NCI-H226 (cell line): ENCODE measurements around the gene EPB41L2.

ENCODE experiments used
- DNase-seq: peaks from one replicate; pipeline ENCODE4 v3.0.0-alpha.2; 2015

EPB41L2 gene

DNA sequence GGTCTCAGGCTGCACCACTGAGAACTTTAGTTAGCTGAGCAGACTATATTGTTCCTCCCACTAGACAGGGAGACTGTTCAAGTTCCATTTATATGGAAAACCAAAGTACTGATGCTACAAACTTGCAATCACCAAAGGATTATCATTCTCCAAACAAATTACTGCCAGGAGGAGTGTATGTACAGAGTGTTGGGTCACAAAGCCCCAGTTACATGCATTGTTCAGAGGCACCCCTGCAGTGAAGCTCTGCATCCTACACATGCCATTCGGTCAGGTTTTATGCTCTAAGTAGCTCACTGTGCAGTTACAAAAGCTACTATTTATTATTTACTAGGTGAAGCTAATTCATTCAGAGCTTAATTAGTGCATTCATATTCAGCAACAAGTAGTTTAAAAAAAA lies 160.0 kb downstream of the EPB41L2 start:
- DNase-seq, result no peak

DNA sequence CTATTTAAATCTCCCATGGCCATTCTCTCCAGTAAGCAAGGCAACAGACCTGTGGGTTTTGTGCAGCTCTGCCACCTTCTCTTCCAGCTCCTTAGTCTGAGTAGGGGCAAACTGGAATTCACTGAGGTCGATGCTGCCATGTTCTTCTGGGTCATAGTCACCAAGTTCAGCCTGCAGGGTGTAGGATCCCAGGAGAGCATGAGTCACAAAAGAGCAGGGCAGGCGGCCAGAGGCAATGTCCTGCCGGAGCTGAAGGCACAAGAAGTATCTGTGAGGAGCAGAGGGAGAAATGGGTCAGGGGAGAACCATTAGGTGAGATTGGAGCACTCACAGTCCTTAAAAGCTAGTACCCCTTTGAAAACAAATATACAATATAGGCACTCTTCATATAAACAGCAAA lies 162.1 kb downstream of the EPB41L2 start:
- peak; percentile 2 for DNase-seq

DNA sequence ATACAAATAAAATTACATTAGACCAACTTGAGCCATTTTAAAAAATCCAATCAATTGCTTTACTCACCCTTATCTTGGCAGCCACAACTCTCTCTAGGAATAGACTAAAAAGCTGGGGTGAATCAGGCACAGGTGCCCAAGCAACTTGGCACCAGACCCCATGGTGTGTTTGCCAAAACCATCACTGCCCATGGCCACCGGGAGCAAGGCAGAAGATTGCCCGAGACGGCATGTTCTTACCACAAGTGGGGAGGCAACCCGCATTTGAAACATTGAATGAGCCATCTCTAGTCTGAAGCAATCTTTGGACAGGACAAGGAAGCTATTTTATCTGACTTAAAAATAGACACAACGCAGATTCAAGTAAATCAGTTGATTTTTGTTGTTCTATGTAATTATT lies 166.8 kb downstream of the EPB41L2 start:
- DNase-seq, result no peak

DNA sequence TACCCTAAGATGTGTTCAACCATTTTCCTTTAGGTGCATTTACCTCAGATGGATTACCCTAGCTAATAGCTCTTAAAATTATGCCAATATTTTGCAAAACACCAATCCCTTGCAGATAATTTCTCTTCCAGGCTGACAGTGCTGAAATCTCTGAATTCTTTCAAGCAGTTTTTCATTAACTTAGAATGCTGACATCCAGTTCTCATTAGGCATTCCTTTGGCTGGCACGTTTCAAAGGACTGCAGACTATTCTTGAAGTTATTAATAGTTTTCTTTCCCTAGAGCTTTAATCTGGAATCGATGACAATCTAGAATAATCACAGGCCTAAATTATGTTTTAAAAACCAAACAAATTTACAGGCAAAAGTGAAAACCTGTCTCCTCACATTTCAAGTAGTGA lies 167.5 kb downstream of the EPB41L2 start:
- DNase-seq, result no peak

DNA sequence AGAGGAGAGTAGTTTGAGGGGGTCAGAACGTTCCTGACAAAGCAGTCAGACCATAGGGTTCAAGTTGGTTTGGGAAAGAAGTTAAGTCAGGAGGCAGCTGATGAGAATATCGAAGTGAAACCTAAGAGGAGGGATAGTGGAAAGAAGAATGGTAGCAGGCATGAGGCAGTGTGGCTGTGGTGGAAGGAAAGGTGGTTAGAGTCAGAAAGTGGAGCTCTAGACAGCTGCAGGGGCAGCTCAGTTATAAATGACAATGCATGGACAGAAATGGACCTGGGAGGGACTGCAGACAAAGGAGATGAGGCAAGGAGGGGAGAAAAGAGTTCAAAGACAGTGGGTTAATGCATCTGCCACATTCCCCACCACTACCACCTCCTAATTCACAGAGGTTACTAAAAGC lies 169.3 kb downstream of the EPB41L2 start:
- DNase-seq, result no peak

DNA sequence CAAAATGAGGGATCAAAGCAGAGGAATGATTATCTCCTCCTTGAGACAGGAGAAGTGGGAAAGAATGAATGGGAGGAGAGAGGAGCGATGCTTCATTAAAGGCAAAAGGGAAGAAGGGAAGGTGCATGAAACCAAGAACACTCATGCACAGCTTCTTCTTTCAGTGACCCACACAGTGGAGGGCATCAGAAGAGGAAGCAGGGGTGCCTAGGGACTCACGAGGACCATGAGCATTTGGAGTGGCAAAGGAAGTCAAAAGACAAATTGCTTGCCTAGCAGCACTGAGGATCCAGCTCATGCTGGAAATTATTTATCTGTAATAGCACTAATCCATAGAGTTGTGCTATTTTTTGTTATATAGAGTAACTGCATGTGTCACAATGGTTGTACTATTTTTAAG lies 169.8 kb downstream of the EPB41L2 start:
- DNase-seq, result no peak

DNA sequence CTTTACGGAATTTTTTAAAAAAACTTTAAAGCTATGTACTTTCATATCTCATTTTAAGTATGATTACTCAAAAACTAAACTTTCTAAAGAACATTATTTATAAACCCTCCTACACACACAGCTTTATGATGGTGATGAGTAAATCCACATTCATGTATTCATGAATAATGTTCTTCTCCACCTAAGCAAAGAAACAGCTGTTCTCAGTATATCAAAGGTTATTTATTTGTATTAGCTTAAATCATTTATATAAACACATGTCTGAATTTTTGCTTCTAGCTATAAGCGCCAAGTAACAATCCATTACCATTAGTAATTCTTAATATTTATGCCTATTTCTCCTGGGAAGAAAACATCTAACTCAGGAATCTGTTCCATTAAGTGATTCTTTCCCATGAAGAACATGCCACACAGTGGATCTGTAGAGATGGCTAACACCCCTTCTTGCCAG lies 172.5 kb downstream of the EPB41L2 start:
- no peak for DNase-seq

DNA sequence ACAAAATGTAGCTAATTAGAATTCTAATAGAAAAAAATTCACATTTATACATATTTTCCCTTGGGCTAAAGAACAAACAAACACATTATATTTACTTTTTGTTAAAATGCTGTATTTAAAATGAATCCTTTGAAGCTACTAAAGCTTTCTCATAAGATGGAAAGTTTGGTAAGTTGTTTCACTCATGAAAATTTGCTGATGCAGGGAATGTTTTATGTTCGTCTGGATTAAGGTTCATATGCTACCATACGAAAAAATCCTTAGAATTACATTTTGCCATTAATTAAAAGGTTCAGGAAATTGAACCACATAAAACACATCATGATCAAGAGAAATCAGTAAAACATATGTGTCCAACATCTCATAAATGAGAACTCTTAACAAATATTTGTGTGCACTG lies 173.6 kb downstream of the EPB41L2 start:
- no peak for DNase-seq

DNA sequence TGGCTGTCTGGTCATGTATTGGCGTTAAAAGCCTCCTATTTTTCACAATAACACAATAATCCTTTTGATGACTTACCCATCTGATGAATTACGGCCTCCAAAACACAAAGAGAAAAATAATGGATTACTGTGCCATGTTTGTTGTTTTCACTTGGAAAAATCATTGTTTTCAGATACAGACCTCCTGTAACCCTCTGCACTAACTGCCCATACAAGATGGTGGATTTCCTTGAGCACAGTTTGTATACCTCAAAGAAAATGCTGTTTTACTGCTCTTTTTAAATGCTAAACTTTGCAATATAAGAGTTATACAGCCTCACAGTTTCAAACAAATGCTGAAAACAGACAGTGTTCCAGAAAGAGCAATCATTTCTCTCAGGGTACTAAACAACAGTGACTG lies 174.8 kb downstream of the EPB41L2 start:
- DNase-seq, result no peak

DNA sequence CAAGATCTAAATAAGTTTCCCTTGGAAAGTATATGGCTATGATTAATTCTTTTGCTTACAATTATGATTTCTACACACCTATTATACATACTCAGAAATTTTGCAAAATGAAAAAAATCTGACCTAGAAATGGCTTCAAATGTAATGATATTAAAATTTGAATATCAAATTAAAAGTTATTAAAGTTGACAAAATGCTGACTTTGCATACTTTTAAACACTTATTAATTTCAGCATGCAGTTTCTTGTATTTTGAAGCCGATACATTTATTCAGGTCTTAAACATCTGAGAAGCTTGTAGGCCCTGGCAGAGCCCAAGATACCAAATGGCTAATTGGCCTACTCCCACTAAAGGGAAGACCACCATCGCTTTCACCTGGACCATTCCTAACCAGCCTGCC lies 176.1 kb downstream of the EPB41L2 start:
- DNase-seq, result no peak

DNA sequence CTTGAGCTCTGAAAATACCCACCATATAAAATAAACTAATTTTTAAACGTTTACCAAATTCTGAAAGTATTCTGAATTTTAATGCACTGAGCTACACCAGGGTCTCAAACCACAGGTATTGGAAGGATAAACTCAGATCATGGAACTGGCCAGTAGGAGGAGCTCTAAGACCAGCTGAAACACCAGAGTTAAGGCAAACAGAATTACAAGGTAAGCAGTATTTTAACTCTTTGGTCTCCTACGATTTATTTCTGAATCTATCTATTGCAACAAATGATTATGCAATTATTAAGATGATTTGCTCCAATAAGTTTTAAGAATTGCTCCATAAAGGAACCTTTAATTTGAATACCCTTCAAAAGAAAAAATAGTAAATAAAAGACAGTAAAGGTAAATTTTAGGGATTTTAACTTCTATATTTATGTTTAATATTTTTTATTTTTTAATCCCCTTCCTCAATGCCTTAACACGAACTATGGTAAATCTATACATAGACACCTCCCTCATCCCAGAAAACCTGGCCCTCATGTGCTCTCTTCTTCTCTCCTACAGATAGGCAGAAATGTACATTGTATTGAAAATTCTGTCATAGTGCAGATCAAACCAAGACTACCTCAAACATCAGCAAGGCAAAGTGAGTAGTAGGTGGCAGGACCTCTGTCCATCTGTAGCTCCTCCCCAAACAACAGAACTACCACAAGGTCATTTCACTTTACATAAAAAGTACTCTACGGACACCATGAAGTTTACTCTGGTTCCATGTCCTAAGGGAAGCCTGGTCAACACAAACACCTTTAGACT lies 177.5 kb downstream of the EPB41L2 start:
- DNase-seq, result peak; percentile 47

DNA sequence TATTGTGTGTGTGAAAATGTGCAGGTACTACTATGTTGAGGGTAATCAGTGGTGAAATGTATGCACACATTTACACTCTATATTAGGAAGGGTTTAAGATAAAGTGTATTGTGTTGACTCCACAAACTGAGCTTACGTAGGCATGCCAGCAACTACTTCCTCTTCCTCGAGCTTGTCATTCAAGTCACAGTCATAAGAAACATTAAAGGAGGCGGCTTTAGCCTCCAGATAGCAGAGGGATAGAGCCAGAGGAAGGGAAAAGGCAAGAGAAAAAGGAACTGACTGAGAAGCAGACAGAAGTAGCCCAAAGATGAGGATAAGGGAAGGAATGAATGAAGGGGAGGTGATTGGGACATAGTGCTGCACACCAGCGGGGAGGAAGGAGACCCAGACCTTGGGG lies 180.7 kb downstream of the EPB41L2 start:
- DNase-seq, result no peak

DNA sequence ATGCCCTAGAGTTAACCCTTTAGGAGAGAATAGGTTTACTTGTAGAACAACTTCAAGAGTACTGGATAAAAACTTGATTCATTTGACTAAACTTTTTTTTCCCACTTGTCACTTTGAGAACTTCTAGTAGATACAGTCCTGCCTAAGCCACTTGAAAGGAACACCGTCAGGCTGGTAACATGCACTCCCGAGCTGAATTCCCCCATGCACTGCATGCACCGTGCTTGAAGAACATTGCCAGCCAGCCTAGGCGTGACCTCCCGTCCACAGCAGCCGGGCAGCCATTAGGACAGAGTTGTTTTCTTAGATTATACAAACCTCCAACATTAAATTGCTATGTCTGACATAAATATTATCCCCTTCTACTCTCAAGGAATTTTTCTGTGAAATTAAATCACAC lies 183.2 kb downstream of the EPB41L2 start:
- no peak for DNase-seq

DNA sequence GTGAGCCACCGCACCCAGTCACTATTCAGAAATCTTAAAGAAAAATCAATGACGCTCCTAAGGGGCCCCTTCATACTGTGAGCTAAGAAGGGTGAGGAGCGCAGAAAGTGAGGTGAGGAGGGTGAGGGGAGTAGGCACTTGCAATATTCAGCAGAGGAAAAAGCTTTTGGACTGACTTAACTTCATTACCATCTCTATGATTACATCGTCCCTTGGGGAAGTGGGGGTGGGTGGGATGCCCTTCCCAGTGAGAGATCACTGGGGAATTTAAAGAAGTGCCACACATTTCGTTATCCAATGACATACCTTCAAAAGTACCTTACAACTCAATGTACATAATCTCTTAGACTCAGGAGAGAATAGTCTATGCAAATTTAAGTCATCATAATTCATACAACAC lies 189.3 kb downstream of the EPB41L2 start:
- DNase-seq, result no peak

DNA sequence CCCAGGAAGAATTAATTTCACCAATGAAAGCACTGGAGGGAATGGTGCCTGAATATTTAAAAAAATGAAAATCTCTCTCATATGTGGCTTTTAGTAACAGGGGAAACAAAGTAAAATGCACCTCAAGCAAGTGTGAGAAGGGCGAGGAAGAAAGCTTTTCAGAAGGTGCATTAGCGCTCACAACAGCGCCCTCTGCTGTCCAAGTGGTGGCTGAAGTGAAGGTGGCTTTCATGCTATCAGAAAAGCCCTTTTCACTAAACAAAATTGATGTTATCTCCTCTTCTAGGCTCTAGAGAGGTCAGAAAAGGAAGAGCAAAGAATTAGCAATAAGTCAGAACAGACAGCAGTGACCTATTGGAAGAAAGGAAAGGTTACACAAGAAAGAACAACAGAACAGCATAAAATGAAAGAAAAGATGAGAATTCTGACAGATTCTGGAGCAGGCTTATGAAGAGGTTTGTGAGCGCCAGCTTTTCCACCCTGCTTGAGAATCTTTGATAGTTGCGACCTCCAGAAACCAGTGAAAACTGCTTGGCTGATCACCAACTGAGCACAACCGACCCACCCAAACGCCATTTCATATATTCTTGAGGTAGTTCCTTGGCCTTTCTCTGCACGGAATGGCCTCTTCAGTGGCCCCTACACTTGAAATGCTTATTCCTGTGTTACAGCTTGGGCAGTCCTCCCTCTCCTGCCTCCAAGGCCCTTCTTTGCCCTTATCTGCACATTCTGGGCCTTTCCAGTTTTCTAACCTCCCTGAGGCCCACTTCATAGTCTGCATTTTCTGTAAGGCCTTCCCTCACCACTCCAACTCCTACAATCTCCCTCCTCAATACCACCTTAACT lies 190.6 kb downstream of the EPB41L2 start:
- DNase-seq, result no peak

DNA sequence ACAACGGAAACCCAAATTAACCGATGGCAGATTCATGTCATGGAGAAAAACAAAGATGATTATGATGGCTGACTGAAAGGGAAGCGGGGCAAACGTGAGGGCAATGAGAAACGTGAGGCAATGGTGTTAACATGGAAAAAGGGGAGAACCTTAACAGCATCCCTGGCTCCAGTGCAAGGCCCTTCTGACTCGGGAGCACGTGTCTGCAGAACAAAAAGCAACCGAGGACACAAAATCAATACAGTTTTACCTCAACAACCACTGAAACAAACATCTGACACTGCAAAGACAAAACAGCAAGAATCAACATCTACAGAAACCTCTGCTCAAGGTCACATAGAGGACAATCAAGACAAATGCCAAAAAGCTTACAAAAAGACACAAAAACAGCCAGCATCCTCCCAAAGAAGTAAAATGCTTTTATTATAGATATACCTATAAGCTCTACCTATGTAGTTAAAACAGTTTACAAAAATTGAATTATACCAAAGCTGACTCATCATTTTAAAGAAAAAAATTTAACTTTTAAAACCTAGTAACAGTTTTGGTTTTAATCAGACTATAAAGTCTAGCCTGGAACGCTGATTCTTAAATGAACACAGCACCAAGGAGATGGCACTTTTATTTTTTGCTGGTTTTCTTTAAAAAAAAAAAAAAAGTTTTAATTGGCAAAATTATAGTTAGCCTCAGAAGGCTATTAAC lies 192.7 kb downstream of the EPB41L2 start:
- DNase-seq, result no peak

DNA sequence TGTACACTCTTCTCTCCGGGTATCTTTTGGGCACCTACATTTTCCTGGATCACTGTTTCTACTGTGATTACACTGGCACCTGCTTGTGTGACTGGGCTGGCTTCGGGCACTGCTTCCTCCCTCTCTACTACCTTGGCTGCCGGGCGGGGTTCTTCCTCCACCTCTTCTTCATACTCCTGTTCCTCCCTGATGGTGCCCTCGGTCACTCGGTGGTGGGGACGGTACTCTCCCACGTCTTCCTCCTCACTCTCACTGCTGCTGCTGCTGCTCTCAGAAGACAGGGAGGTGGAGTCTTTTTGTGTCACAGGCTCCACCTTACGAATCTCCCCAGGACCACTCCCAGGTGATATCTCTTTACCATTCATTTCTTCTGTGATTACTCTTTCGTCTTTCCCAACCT lies 193.4 kb downstream of the EPB41L2 start:
- DNase-seq, result no peak

DNA sequence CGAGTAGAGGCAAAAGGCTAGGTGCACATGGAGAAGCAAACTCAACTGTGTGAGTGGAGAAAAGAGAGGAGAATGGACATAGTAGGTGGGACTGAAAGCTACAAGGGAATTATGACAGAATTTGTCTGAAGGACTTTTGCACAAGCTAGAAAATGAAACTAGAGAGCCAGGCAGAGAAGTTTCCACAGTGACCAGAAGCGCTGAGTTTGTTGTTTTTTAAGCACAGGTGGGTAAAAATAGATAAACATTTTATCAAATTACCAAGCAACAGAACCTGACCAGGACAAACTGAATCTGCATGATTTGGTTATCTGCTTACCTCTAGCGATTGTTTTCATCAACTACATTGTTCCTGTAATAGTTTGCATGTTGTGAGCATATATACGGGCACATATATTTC lies 197.3 kb downstream of the EPB41L2 start:
- no peak for DNase-seq

DNA sequence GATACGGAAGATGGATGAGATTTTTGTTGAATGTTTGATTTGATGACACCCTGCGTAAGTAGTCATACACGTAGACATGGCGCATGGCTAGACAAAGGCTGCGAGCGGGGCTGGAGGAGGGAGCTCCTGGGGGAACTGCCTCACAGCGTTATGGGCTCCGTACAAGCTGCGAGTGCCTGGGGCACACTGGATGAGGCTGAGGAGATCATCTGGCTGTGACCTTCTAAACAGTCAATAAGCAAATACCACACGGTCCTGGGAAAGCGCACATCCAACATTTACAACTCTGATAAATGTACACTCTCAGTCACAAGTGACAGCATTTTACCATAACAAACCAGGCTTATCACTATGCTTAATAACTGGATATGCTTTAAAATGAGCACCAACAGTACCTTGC lies 198.7 kb downstream of the EPB41L2 start:
- DNase-seq, result no peak

DNA sequence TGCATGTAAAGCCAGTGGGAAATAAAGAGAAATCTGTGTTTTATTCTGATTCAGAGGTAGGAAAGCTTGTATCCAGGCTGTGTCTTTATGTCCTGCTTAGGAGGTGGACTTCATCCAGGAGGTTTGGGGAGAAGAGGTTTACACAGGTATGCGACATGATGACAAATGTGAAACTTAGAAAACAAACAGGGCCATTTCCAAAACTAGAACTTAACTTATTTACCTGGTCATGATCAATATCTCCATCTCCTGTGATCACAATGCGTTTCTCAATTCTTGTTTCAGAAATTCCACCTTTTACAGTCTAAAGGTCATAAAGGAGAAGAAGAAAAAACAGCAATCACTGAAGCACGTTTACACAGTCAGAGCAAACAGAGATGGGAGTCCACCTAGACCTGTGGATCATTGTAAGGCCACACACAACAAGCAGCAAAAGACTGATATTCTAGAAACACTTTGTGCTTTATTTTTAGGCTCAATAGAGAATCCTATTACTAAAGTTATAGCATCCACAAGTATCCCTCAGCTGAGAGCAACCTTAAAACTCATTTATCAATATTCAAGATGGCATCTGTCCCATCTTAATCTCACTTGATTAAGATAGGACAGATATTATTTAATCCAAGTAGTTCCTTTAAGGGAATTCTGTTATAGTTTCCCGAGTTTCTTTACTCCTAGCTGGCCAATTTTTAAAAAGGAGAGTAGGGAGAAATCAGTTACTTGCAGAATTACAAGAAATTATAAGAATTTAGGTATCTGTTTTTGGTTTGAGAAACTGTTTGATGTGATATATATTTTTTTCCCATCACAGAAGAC lies 199.4 kb downstream of the EPB41L2 start:
- no peak for DNase-seq

DNA sequence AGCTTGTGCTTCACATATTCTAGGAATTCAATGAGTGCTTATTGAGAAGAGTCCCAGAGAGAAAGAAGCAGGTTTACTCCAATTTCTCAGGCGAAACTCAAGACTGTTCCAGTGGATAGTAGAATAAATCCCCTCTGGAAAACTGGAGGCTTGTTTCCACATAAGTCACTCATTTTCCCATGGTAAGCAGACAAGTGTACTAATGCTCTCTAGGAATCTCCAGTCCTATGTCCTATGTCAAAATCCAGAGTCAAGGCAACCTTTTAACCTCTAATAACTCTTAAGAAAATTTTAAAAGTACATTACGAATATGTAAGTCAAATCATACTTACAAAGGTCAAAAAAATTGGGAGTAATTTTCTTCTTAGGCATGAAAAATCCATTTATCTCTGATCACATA lies 200.7 kb downstream of the EPB41L2 start:
- DNase-seq, result no peak

DNA sequence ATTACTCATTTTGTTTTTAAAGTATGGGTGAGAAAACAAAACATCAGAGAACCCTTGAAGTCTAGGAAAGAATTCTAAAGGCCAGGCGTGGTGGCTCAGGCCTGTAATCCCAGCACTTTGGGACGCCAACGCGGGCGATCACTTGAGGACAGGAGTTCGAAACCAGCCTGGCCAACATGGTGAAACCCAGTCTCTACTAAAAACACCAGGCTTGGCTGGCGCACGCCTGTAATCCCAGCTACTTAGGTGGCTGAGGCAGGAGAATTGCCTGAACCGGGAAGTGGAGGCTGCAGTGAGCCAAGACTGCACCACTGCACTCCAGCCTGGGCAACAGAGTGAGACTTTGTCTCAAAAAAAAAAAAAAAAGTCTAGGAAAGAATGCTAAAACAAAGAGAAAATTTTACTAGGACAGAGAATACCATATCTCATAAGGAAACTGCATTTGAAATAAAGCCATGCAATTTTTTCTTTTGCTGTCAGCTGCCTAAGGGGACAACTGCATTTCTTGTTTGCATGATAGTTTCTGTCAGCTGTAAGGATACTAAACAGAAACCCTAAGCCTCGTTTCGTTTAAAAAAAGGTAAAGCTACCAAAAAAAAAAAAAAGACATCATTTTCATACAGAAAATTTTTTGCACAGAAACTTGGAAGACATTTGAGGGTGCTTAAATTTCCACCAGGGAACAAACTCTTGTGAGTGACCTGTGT lies 203.7 kb downstream of the EPB41L2 start:
- no peak for DNase-seq
